Neural cell (in vitro differentiated cells): ENCODE measurements around the gene LRRC42.

Experiments used
- EP300 ChIP-seq: fragments of 450-650 bp; conservative IDR thresholded peaks from 2 replicates; pipeline ENCODE4 v1.6.1; 2014; ENCODE audit warnings: antibody characterized with exemption, mild to moderate bottlenecking, moderate library complexity; ENCODE audit not compliant: poor library complexity, severe bottlenecking
- MXI1 ChIP-seq: fragments of 450-650 bp; conservative IDR thresholded peaks from 2 replicates; pipeline ENCODE4 v1.6.1; 2014; ENCODE audit warnings: antibody characterized with exemption, mild to moderate bottlenecking; ENCODE audit not compliant: poor library complexity, severe bottlenecking
- TF ChIP-seq, protein P1 (sequence below): fragments of 450-650 bp; IDR thresholded peaks from 2 replicates; pipeline ENCODE4 v1.5.1; 2014; ENCODE audit warnings: antibody characterized with exemption, mild to moderate bottlenecking, moderate library complexity; ENCODE audit not compliant: poor library complexity, severe bottlenecking

DNA sequence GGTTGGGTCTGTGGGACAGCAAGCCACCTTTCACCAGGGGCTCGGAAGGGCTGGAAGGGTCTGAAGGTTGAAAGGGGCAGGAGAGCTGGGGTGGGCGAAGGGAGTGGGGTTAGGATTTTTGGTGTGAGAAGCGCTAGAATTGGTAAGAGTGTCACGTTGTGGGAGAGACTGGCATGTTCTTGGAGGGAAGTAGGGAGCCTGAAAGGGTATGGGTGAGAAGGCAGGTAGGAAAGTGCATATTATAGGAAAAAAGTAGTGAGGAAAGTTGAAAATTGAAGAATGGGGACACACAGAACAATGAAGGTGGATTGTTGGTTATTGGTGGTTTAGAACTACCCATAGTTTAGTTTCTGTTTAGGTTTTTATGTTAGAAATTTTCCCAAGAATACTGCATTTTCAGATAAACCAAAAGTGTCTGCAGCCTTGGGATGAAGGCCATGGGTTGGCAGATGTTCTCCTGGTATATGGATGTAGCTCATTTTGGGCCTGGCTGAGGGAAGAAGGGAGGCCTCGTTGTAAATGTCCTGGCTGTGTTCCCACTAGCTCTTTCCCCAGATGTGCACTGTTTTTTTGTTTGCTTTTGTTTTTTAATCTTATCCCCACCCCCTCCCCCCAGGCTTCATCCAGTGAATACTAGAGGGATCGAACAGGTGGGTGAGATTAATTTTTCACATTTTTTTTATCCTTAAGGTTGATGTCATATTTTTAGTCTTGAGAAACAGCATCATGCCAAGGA is 1.2 kb downstream of the LRRC42 start:
- TF ChIP-seq MXI1 (no peak), EP300 (no peak)
- TF ChIP-seq, protein P1, sequence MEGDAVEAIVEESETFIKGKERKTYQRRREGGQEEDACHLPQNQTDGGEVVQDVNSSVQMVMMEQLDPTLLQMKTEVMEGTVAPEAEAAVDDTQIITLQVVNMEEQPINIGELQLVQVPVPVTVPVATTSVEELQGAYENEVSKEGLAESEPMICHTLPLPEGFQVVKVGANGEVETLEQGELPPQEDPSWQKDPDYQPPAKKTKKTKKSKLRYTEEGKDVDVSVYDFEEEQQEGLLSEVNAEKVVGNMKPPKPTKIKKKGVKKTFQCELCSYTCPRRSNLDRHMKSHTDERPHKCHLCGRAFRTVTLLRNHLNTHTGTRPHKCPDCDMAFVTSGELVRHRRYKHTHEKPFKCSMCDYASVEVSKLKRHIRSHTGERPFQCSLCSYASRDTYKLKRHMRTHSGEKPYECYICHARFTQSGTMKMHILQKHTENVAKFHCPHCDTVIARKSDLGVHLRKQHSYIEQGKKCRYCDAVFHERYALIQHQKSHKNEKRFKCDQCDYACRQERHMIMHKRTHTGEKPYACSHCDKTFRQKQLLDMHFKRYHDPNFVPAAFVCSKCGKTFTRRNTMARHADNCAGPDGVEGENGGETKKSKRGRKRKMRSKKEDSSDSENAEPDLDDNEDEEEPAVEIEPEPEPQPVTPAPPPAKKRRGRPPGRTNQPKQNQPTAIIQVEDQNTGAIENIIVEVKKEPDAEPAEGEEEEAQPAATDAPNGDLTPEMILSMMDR, result no peak
